ENCODE results near the gene ADGRD1. TPM values are rescaled to one million over a fixed set of nuclear protein-coding genes. Genes with fewer than 3 reads are reported as not detected.

Gene ADGRD1
- total RNA-seq, 1 experiment from 2014 or later = 0.77 TPM

DNA sequence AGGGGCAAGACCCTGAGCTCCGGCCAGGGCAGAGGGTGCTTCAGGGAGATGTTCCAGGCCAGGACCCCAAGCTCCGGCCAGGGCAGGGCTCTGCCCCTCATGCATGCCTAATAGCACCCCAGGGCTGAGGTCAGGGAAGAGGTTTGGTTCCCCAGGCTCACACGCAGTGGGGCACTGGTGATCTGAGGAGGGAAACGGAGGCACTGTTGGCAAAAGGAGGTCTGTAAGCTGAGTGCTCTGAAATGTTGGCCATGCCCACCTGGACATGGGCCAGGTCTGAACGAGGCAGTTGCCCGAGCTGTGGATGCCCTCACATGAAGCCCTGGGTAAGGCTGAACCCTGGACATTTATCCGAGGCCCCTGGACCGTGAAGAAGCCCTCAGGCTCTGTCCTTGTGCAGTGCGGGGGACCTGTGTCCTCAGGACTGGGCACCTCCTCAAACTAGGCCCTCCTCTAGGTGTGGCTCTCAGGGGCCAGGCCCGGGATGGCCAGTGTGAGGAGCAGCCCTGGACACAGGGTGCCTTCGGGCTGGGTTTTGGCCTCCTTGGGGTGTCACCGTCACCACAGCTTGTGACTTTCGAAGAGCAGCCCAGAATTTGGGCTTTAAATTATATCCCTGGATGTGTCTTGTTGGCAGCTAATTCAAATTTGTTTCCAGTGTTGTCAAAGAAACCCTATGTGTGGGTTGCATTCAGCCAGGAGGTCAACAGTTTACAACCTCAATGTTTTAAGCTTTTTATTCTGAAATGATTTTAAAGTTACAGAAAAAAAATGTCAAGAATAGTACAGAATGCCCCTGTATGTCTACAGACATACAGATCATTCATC lies 66.8 kb downstream of the ADGRD1 start:
- ChIA-PET POLR2A (no interaction called here), CTCF (interaction anchor here (1.1 to 2.2 kb wide), 2 partner anchors 84 to 104 kb away, joined by 3 to 6 read pairs; no protein-coding TSS in a partner anchor)
- no peaks in the 10 kb centered on the region for H3K4me1 Mint-ChIP-seq
- H3K9me3 Mint-ChIP-seq = no peaks in the 10 kb centered on the region
- no peak for TF ChIP-seq ZNF138 (CRISPR knock-in tag; conservative IDR thresholded peaks at IDR 0.05)
- TF ChIP-seq HMGA2 (CRISPR knock-in tag; IDR thresholded peaks at IDR 0.05) = no peak
- no peak for TF ChIP-seq ETV6 (CRISPR knock-in tag; IDR thresholded peaks at IDR 0.05)
- TF ChIP-seq, protein P1, sequence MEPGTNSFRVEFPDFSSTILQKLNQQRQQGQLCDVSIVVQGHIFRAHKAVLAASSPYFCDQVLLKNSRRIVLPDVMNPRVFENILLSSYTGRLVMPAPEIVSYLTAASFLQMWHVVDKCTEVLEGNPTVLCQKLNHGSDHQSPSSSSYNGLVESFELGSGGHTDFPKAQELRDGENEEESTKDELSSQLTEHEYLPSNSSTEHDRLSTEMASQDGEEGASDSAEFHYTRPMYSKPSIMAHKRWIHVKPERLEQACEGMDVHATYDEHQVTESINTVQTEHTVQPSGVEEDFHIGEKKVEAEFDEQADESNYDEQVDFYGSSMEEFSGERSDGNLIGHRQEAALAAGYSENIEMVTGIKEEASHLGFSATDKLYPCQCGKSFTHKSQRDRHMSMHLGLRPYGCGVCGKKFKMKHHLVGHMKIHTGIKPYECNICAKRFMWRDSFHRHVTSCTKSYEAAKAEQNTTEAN (CRISPR knock-in tag; IDR thresholded peaks at IDR 0.05) = no peak
- TF ChIP-seq NFE2L1 (CRISPR knock-in tag; IDR thresholded peaks at IDR 0.05) = no peak
- no peak for TF ChIP-seq NFYB (CRISPR knock-in tag; conservative IDR thresholded peaks at IDR 0.05; ENCODE audit: low read depth)
- TF ChIP-seq, protein P2, sequence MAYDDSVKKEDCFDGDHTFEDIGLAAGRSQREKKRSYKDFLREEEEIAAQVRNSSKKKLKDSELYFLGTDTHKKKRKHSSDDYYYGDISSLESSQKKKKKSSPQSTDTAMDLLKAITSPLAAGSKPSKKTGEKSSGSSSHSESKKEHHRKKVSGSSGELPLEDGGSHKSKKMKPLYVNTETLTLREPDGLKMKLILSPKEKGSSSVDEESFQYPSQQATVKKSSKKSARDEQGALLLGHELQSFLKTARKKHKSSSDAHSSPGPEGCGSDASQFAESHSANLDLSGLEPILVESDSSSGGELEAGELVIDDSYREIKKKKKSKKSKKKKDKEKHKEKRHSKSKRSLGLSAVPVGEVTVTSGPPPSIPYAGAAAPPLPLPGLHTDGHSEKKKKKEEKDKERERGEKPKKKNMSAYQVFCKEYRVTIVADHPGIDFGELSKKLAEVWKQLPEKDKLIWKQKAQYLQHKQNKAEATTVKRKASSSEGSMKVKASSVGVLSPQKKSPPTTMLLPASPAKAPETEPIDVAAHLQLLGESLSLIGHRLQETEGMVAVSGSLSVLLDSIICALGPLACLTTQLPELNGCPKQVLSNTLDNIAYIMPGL (CRISPR knock-in tag; IDR thresholded peaks at IDR 0.05) = no peak
- no peak for TF ChIP-seq GTF2I (CRISPR knock-in tag; conservative IDR thresholded peaks at IDR 0.05)
- no peak for TF ChIP-seq FOXJ3 (CRISPR knock-in tag; IDR thresholded peaks at IDR 0.05; ENCODE audit: borderline replicate concordance)
- TF ChIP-seq, protein P3, sequence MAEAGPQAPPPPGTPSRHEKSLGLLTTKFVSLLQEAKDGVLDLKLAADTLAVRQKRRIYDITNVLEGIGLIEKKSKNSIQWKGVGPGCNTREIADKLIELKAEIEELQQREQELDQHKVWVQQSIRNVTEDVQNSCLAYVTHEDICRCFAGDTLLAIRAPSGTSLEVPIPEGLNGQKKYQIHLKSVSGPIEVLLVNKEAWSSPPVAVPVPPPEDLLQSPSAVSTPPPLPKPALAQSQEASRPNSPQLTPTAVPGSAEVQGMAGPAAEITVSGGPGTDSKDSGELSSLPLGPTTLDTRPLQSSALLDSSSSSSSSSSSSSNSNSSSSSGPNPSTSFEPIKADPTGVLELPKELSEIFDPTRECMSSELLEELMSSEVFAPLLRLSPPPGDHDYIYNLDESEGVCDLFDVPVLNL (CRISPR knock-in tag; IDR thresholded peaks at IDR 0.05; ENCODE audit: borderline replicate concordance, low read depth) = no peak
- no peak for TF ChIP-seq ZBTB21 (CRISPR knock-in tag; IDR thresholded peaks at IDR 0.05; ENCODE audit: borderline replicate concordance)
- TF ChIP-seq FOXK1 (CRISPR knock-in tag; IDR thresholded peaks at IDR 0.05) = no peak
- TF ChIP-seq ZNF423 (CRISPR knock-in tag; IDR thresholded peaks at IDR 0.05) = no peak
- TF ChIP-seq, protein P4, sequence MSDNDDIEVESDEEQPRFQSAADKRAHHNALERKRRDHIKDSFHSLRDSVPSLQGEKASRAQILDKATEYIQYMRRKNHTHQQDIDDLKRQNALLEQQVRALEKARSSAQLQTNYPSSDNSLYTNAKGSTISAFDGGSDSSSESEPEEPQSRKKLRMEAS (CRISPR knock-in tag; IDR thresholded peaks at IDR 0.05) = no peak
- TF ChIP-seq, protein P5, sequence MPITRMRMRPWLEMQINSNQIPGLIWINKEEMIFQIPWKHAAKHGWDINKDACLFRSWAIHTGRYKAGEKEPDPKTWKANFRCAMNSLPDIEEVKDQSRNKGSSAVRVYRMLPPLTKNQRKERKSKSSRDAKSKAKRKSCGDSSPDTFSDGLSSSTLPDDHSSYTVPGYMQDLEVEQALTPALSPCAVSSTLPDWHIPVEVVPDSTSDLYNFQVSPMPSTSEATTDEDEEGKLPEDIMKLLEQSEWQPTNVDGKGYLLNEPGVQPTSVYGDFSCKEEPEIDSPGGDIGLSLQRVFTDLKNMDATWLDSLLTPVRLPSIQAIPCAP (CRISPR knock-in tag; IDR thresholded peaks at IDR 0.05) = no peak
- no peaks in the 10 kb centered on the region for H3K36me3 Mint-ChIP-seq
- no peak overlapping the region for H3K27ac Mint-ChIP-seq
- no peak for DNase-seq (ENCODE audit: low spot score)
- no peak for ATAC-seq
- no peak overlapping the region for H3K4me3 Mint-ChIP-seq
- no peaks in the 10 kb centered on the region for H3K27me3 Mint-ChIP-seq (ENCODE audit: low read depth)

DNA sequence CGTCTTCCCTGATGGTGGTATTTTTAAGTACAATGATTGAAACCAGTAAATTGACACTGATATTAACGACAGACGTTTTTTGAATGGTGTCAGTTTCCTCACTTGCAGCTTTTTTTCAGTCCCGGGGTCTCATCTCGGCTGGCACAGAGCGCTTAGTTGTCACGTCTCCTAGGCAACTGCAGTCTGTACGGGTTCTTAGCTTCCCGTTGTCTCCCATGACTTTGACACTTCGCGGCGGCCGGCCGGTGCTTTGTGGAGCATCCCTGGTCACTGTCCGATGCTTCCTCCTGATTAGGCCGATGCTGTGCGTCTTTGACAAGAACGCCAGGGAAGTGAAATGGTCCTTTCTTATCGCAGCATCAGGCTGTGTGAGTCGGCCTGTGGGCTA lies 67.4 kb downstream of the ADGRD1 start:
- TF ChIP-seq ZNF671 (CRISPR knock-in tag; IDR thresholded peaks at IDR 0.05) = no peak
- TF ChIP-seq KAT7 (CRISPR knock-in tag; IDR thresholded peaks at IDR 0.05; ENCODE audit: borderline replicate concordance) = no peak
- Mint-ChIP-seq H3K27ac (peak overlapping the region; percentile 48; the same call in 1 of the 2 replicates), H3K9me3 (no peaks in the 10 kb centered on the region), H3K36me3 (no peaks in the 10 kb centered on the region), H3K4me3 (no peak overlapping the region), H3K4me1 (no peaks in the 10 kb centered on the region), H3K27me3 (ENCODE audit: low read depth) (no peaks in the 10 kb centered on the region)
- no peak for ATAC-seq
- no peak for DNase-seq (ENCODE audit: low spot score)
- CTCF ChIA-PET = interaction anchor here (1.1 to 2.2 kb wide), 2 partner anchors 83 to 105 kb away, joined by 3 to 6 read pairs; no protein-coding TSS in a partner anchor
- POLR2A ChIA-PET = no interaction called here

DNA sequence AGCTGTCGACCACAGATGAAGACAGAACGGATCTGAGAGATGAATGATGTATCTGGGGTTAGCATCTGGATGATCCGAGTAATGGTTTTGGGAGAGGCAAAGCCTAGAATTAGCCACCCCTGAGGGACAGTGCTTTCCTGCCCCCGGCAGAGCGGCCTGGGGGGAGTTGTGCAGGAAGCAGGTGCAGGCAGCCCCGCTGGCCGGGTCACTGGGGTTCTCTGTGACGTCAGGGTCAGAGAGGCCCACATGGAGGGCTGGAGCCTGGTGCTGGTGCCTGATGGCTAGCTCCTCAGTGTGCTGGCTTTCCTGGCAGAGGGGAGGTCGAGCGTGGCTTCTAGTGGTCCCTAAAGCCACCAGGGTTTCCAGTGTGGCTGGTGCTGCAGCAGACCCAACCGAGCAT lies 70.3 kb downstream of the ADGRD1 start:
- CTCF ChIA-PET = no interaction called here
- H3K9me3 Mint-ChIP-seq = no peaks in the 10 kb centered on the region
- DNase-seq (ENCODE audit: low spot score) (no peak), ATAC-seq (no peak)
- no peak overlapping the region for H3K27ac Mint-ChIP-seq
- TF ChIP-seq, protein P6, sequence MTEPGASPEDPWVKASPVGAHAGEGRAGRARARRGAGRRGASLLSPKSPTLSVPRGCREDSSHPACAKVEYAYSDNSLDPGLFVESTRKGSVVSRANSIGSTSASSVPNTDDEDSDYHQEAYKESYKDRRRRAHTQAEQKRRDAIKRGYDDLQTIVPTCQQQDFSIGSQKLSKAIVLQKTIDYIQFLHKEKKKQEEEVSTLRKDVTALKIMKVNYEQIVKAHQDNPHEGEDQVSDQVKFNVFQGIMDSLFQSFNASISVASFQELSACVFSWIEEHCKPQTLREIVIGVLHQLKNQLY (CRISPR knock-in tag; IDR thresholded peaks at IDR 0.05) = no peak
- no peaks in the 10 kb centered on the region for H3K4me1 Mint-ChIP-seq
- no peaks in the 10 kb centered on the region for H3K36me3 Mint-ChIP-seq
- POLR2A ChIA-PET = no interaction called here
- no peaks in the 10 kb centered on the region for H3K27me3 Mint-ChIP-seq (ENCODE audit: low read depth)
- no peak overlapping the region for H3K4me3 Mint-ChIP-seq

Measured in WTC11 (cell line).